GM18517 (cell line): ENCODE data around the gene CAMTA1.

Source experiments
- ATAC-seq: cut with Tn5 transposase; IDR thresholded peaks from one replicate; pipeline ENCODE4 v1.9.1; 2021; ENCODE audit warnings: mild to moderate bottlenecking, moderate library complexity; ENCODE audit not compliant: unreplicated experiment

The CAMTA1 gene

DNA sequence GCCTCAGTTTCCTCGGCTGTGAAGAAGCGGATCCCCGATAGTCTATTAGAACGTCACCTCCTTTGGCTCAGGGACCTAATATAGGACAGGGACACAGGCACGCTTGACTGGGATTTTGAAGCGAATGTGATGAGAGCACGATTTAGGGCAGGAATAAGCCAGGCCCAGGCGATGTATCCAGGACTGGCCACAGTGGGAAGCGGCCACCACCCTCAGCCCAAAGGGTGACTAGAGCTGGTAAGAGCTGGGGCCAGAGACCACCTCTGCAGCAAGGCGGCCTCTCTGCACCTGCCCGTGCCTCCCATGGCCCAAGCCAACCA is 885.9 kb downstream of the CAMTA1 start:
- ATAC-seq, result no peak

DNA sequence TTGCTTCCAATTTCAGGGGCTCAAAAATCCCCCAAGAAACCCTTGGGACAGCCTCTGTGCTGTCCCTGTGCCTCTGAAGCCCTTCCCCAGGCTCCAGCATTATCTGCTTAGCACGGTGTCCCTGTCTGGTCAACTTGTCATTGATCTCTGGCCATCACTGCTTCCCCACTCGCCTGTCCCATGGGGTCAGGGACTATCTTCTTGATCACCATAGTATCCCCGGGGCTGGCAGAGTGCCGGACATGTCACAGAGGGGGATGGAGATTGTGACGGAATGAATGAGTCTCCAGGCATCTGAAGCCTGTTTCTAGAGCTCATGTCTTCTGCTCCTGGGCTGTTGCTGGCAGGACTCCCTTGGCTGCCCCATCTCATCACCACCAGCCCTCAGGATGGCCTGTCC is 886.4 kb downstream of the CAMTA1 start:
- no peak for ATAC-seq

DNA sequence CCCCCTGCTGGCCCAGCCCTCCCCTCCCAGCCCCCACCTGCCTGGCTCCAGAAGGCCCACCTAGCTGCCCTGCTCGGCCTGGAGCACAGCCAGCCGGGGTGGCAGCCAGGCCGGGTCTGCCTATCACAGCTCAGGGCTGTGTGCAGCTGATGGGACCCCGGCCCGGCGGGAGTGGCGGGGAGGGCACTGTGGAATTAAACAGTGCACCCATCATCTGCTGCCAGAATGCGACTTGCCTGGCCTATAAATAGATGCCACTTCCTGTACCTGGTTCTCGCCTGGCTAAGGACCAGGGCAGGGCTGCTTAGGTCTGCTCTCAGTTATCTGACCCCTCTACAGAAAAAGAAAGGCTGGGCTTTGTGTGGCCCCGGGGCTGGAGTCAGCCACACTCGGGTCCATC is 887.6 kb downstream of the CAMTA1 start:
- ATAC-seq, result no peak

DNA sequence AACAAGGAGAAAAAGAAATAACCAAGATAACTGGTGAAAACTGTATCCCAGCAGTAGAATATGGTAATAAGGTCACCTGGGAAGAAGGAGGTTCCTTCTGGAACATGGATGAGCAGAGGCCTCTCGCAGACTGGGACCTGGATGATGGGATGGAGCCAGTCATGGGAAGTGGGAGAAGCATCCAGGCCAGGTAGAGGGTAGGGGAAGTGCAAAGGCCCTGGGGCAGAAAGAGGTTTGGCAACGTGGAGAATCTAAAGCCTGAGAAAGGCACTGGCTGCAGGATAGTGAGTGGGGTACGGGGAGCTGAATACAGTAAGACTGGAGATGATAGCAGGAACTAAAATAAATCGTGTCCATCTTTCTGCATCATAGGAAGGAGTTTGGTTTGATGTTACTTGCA is 889.7 kb downstream of the CAMTA1 start:
- ATAC-seq, result no peak

DNA sequence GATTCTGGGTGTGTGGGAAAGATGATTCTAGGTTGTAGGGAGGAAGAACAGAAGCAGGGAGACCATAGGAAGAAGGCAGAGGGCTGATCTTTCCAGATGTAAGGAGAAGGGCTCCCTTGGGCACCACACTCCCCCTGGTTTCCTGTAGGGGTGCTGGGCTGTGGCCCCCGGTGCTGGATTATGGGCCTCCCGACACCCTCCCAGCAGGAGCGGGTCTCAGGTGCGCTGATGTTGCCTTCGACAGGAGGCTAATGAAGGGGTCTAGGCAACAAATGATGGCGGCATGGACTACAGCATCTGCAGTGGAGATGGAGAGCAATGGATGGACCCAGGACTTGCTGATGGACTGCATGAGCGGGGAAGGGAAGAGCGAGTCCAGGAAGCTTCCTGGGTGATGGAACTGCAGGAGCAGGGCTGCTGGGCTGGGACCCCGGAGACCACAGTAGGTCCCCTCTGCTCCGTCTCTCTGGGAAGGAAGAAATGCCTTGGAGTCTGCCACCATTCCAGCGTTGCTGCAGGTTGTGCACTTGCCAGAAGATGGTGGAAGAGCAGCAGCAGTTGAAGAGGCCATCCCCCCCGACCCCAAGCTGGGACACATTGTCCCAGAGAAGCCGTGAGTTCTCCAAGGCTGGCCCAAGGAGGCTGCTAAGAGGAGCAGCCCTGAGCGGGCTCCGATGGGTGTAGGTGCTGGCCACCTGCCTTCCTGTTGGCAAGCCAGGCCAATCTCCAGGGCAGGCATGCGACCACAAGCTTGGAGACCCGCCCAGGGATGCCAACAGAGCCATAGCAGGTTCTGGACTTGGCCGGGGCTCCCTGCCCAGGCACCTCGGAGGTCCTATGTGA is 890.4 kb downstream of the CAMTA1 start:
- no peak for ATAC-seq

DNA sequence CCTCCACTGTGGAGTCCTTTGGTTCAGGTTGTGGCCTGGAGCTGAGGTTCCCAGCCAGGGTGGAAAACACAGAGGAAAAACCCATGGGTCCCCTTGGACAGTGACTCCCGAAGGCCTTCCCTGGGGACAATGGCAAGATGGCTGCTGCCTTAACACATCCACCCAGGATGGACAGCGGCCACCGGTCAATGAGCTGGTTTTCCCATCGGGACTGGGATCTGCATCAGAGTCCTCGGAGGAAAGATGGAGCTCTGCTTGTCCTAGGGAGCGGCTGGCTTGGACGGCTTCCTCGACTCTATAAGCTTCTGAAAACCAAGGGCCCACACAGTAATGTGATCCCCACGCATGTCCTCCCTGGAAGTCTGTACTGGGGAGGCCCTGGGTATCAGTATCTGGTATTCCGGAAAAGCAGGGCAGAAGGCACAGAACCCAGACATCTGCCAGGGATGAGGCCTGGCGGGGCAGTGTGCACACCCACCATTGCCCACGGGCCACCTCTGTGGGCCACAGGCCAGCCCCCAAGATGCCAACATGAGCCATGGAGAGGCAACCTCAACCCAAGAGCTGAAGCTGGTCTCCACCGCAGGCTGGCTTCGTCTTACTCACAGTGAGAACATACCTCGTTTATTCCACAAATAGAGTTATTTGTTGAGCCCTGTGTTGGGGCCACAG is 891.2 kb downstream of the CAMTA1 start:
- ATAC-seq, result no peak

DNA sequence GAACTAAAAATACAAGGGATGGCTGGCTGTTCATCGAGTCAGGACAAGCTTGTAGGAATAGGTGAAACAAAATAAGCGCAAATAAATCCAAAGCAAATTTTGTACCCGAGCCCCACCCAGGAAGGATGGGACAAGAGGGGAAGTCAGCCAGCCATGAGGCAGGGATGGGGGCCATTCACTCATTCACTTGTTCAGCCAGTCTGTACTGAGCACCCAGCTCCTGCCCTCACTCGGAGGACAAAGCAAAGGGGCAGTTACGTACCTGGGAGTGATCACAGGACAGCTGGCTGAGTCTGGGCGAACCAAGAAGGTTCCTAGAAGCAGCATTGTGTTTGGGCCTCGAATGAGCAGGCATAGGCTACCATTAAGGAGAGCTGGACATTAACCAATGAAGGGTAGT is 891.9 kb downstream of the CAMTA1 start:
- ATAC-seq, result no peak

DNA sequence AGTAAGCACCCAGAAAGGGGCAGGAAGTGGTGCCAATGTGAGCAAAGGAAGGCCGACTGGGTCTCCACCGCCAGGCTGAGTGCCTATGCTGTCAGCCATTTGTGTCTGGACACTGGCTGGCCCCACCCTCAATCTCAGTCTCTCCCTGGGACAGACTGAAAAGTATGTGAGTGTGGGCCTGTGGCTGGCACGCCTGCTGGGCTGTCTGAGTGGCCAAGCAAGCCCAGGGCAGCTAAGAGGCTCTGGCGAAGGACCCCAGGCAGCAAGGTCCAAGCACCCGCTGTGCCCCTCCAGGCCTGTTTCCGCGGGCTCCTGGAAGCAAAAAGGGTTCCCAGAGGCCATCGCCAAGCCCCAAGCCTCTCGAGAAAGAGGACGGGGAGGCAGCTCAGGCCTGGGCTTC is 892.6 kb downstream of the CAMTA1 start:
- no peak for ATAC-seq

DNA sequence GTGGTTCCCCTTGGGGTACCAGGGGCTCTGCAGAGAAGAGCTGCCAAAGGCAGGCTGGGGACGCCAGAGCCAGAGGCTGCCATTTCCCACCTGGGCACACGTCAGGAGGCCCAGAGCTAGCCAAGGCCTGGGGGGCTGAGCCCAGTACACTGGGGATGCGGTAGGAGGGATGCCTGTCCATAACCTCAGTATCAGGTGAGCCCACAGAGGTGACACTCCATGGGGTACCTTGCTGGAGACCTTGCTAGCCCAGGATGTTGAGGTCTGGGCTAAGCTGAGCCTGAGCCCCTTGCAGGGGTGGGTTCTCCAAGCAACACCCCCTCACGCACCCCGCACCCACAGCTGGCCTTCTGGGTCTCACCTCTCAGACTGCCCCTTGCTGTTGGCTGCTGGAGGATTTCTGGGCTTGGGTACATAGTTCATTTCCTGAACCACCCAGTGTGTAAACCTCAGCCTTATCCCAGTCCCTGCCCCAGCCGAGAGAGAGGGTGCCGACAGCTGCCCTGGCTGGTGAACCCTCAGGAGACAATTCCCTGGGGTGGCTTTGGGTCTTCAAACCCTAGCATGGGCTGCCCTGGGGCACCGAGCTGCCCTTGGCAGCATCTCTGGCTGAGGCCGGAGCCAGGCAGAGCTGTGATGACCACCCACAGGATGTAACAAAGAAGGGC is 893.4 kb downstream of the CAMTA1 start:
- ATAC-seq, result no peak

DNA sequence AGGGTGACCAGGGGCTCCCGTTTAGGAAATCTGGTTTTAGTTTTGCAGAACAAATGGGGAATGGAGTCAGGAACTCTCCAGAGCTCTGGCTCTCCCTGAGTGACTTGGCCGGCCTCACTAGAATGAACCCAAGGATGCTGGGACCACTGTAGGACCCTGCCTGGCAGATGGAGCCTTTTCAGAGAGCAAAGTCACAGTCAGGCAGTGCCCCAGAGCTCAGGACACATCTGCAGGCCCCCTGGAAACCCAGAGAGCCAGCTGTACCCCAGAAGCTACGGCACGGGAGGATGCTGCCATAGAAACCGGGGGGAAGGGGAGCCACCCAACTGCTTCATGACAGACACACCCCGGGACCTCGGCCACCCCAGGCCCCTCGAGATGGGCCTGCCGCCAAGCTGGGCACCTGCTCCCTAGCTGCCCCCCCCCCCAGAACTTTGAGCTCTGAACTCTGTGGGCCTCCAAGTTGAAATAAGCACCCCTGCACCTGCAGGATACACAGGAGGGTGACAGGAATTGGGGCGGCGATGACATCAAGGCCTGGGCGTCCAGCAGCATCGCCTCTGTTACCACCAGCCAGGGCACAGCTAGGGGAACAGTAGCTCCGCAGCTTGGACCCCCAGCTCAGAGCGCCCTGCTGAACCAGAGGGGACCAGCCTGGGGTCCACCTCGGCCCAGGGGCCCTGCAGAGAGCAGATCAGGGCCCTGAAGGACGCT is 894.1 kb downstream of the CAMTA1 start:
- ATAC-seq, result no peak

DNA sequence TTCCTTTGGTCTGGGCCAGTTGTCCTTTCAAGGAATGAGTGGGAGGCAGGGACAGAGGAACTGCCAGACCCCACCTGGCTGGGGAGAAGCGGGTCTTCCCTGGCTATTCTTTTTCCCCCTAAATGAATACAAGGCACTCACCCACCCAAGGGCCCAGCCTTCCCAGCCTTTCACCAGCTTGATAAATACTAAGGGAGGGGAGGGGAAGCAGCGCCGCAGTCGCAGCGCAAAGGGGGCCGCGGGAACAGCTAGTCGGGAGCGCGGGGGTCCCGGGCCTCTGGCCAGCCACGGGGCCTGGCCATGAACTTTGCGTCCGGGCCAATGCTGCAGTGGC is 894.6 kb downstream of the CAMTA1 start:
- no peak for ATAC-seq

DNA sequence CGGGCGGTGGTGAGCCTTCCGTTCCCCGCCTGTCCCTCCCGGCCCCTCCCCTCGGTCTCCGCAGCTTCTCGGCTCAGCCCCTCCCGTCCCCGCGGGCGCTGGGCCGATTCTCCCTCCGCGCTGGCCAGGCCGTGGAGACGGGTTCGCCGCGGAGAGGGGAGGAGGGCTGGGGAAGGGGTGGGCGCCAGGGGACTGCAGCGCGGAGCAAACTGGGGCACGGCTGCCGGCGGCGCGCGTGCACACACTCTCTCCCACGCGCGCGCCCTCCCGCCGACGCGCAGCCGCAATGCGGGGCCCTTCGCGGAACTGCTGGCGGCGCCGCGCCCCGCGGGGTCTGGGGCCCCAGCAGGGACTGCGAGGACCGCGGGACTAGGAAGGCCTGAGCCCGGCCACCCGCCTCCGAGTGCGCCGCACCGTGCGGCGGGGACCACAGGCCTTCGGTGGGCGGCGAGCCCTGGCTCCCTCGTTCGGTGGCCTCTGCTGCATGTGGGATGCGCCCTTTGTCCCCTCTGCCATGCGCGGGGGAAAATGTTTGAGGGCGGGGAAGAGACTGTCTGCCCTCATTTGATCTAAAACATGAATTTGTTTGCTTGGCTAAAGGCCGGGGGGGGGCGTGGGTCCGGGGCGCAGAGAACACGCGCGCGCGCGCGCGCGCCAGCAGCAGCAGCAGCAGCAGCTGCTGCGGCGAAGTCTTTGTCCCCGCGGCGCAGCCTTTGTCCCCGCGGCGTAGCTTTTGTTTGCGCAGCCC is 895.1 kb downstream of the CAMTA1 start:
- no peak for ATAC-seq

DNA sequence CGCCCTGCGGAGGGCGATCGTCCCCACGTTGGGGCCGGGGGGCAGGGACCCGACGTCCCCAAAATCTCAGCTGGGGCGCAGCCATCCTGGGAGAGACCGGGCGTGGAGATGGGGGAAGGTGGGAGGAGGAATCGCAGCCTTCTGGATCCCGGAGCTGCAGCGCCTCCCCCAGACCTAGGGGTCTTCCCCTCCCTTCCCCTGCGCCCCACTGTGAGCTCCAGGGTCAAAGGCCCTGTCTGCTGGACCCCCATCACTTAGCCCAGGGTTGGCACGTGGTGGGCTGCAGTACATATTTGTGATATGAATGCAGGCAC is 895.7 kb downstream of the CAMTA1 start:
- ATAC-seq, result no peak

DNA sequence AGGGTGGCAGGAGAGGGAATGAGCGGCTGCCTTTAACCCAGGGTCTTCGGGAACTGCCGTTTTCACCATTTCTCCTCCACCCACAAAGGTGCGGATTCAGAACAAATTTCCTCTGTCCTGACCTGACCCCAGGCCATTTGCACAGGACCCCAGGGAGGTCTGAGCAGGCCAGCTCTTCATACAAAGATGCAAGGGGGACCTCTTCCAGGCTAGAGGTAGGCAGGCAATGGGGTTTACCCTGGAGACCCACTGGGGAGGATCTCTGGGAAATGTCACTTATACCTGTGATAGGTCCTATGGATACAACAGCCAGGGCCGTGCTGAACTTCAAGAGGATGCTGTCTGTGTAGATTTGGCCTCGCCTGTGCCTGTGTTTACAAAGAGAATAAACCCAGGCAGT is 896.1 kb downstream of the CAMTA1 start:
- ATAC-seq, result no peak

DNA sequence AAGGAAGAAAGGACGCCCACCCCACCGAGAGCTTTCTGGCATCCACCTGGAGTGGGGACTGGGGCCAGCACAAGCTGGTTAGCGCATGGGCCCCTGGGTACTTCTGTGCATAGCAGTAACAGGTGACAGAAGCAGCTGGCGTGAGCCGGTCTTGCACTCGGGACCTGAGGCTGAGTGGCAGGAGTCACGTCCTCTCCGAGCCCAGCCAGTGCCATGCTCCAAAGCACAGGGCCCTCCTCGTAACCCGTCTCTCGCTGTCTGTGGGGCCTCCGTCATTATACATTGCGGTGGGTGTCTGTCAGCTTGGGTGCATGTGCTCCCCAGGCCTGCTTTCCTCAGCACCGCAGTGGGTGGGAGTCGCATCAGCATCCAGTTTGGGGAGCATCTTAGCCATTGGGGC is 898.3 kb downstream of the CAMTA1 start:
- ATAC-seq, result no peak

DNA sequence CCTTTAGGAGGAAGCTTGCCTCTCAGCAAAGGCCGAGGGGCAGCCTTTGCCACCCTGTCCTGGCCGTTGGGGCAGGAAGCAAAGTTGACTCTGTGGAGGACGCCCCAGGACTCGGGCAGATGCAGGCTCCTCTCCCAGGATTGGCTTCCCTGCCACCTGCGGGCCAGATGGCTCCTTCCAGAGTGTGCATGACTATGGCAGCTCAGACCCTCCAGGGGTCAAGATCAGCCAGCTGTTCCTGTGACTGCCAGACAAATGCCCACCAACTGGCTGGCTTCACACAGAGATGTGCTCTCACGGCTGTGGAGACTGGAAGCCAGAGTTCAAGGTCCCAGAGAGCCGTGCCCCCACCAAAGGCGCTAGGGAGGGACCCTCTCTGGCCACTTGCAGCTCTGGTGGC is 898.9 kb downstream of the CAMTA1 start:
- ATAC-seq, result no peak

DNA sequence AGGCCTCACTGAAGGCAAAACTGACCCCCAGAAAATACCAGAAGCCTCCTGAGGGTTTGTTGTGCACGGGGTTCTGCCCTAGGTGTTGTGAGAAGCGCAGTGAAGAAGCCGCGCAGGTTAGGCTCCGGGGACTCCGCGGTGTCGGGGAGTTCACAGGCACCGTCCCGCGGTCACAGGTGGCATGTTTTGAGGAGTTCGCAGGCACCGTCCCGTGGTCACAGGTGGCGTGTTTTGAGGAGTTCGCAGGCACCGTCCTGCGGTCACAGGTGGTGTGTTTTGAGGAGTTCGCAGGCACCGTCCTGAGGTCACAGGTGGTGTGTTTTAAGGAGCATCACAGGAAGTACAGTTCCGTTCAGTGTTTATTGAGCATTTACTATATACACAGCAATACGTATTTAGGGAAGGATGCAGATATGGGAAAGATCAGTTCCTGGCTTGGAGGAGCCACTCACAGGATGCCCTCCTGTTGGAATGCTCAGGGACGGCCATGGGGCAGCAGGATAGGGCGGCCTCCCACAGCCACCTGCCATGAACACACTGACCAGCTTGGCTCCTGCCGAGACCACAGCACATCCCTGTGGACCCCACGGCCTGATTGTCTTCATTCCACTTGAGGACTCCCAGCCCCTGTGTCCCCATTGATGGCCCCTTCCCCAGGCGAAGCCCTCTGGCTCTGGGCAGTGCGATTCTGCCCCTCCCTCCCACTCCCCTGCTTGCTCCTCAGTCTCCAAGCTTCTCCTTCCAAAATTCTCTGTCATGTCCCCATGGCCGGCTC is 899.8 kb downstream of the CAMTA1 start:
- no peak for ATAC-seq

DNA sequence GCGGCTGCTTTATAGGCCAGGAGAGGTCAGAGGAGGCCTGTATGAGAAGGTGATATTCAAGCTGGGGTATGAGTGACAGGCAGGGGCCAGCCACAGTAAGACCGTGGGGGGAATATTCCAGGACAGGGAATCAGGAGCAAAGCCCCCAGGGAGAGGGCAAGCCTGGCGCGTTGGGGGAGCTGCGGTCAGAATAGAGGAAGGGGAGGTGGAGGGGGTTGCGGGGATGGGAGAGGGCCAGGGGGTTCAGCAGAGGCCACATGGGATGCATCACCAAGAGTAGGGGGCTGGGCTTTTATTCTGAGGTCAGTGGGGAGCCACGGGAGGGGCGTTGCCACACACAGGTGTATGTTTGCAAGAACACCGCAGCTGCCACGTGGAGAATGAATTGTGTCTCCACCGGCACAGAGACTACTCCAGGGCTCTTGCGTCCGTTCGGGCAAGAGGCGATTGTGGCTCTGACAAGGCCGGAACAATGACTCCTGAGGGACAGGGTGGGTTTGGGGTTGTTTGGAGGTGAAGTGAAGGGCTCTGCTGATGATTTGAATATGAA is 901.1 kb downstream of the CAMTA1 start:
- ATAC-seq, result no peak

DNA sequence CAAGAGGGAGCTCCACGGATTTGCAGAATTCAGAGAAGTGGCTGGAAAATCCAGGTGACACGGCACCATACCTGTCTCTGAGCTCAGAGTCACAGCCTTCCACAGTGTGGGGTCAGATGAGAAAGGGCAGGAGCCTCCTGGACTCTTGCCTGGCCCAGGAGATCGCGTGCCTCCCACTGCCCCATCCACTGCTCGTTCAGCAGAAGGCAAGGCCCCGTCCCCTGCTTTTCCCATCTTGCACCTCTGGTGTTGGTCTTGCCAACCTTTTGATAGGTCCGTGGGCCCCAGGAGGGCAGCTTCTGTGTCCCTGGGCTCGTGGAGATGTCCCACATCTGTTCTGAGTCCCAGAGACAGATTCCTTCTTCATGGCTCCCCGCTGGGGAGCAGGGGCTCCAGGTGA is 902.2 kb downstream of the CAMTA1 start:
- ATAC-seq, result no peak

DNA sequence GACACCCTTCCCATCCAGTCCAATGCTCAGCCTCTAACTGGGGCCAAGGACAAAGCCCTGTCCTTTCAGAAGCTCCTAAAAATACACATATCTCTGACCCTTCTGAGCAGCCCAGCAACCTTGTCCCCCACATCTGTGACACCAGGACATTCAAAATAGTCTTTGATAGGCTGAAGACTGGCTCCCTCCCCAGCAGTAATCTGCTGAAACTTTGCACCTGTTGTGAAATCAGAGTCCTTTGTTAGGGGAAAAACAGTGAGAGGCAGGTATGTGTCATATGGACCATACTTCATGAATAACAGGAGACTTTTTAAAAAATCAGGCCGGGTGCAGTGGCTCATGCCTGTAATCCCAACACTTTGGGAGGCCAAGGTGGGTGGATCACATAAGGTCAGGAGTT is 903.4 kb downstream of the CAMTA1 start:
- ATAC-seq, result no peak
